GM12878 (cell line): ENCODE data around the gene CERK. TPM values are rescaled to one million over a fixed set of nuclear protein-coding genes. Genes with fewer than 3 reads are reported as not detected.

Experiments used
- ATAC-seq: fragments of 200-7000 bp; cut with Tn5 transposase; 3 replicates; pipeline ENCODE4 v1.9.1; 2020; ENCODE audit warnings: mild to moderate bottlenecking, moderate library complexity
- BruUV-seq: library from RNA; stranded (reverse); fragments of 400-500 nt; replicated peaks from 2 replicates; lab custom pipeline; 2021; lab: Mats Ljungman, UMichigan
- CTCF ChIA-PET: fragments of 300-600 bp; sonication (Branson Sonifier 250); formaldehyde crosslinking; extraction: SDS; loops from one replicate; lab custom pipeline; 2021; ENCODE audit warnings: inconsistent platforms; lab: Yijun Ruan, JAX
- POLR2A ChIA-PET: fragments of 350-600 bp; formaldehyde crosslinking; extraction: SDS; loops from one replicate; lab custom pipeline; 2021; ENCODE audit warnings: inconsistent platforms; lab: Charles Lee
- RAD21 ChIA-PET: fragments of 300-600 bp; sonication (Branson Sonifier 250); formaldehyde crosslinking; loops from one replicate; lab custom pipeline; 2023; ENCODE audit warnings: antibody characterized with exemption; ENCODE audit not compliant: unreplicated experiment; lab: Charles Lee
- SMC1A ChIA-PET: fragments of 300-600 bp; sonication (Branson Sonifier 250); formaldehyde crosslinking; loops from one replicate; lab custom pipeline; 2023; ENCODE audit not compliant: unreplicated experiment, uncharacterized antibody; lab: Charles Lee
- DNase-seq: peaks from one replicate; pipeline ENCODE4 v3.0.0-alpha.2; 2011; ENCODE audit warnings: low read depth, low spot score
- FAIRE-seq: peaks from 3 replicates; lab custom pipeline; 2011; peaks lifted over from hg19 to GRCh38; lab: Jason Lieb, UNC
- H2AFZ ChIP-seq: 2 replicates; pipeline ENCODE4 v1.6.0; 2011; ENCODE audit warnings: low read depth, low read length, control low read depth; ENCODE audit not compliant: control insufficient read depth
- H3K27ac ChIP-seq: 2 replicates; pipeline ENCODE4 v1.5.1; 2011; ENCODE audit warnings: control low read depth; ENCODE audit not compliant: control insufficient read depth, insufficient read depth
- H3K27me3 ChIP-seq, 2 experiments: replicated peaks in 1 of 2; 2 replicates each; pipeline versions ENCODE4 v1.6.0 to v1.6.1; 2011; ENCODE audit warnings: low read length in 1 of 2; ENCODE audit not compliant: control insufficient read depth in 2 of 2, insufficient read depth in 2 of 2
- H3K36me3 ChIP-seq, 2 experiments: 2 replicates each; pipeline ENCODE4 v1.5.1; 2011; ENCODE audit warnings: low read length in 1 of 2; ENCODE audit not compliant: control insufficient read depth in 2 of 2, insufficient read depth in 2 of 2
- H3K4me1 ChIP-seq: 2 replicates; pipeline ENCODE4 v1.6.1; 2011; ENCODE audit warnings: mild to moderate bottlenecking, low read length, moderate library complexity, mixed read lengths; ENCODE audit not compliant: control insufficient read depth, insufficient read depth
- H3K4me2 ChIP-seq: 2 replicates; pipeline ENCODE4 v1.6.0; 2011; ENCODE audit warnings: control low read depth; ENCODE audit not compliant: control insufficient read depth, insufficient read depth
- H3K4me3 ChIP-seq: fragments of 200-600 bp; sonication (generic); 2 replicates; pipeline ENCODE4 v1.5.1; 2016
- H3K79me2 ChIP-seq: 2 replicates; pipeline ENCODE4 v1.6.0; 2011; ENCODE audit warnings: low read length; ENCODE audit not compliant: control insufficient read depth, insufficient read depth
- H3K9ac ChIP-seq: 2 replicates; pipeline ENCODE4 v1.8.0; 2011; ENCODE audit warnings: low read length, control low read depth, mixed read lengths; ENCODE audit not compliant: control insufficient read depth, insufficient read depth
- H3K9me3 ChIP-seq: replicated peaks from 3 replicates; pipeline ENCODE4 v1.5.1; 2011; ENCODE audit warnings: mild to moderate bottlenecking, low read length; ENCODE audit not compliant: control insufficient read depth, insufficient read depth
- H4K20me1 ChIP-seq: 2 replicates; pipeline ENCODE4 v1.6.0; 2011; ENCODE audit not compliant: control insufficient read depth, insufficient read depth
- CHD2 ChIP-seq: IDR thresholded peaks from 2 replicates; pipeline ENCODE4 v1.6.1; 2011; ENCODE audit warnings: low read depth, low read length, improper control_type of control experiment, borderline replicate concordance
- HCFC1 ChIP-seq: fragments of 150-350 bp; IDR thresholded peaks from 2 replicates; pipeline ENCODE4 v1.6.1; 2014; ENCODE audit warnings: low read length
- KDM1A ChIP-seq: fragments of 200-600 bp; sonication (generic); IDR thresholded peaks from 2 replicates; pipeline ENCODE4 v1.6.1; 2016; ENCODE audit warnings: borderline replicate concordance
- MEF2B ChIP-seq: fragments of 450-650 bp; IDR thresholded peaks from 2 replicates; pipeline ENCODE4 v1.6.1; 2018; ENCODE audit warnings: mild to moderate bottlenecking, moderate library complexity; ENCODE audit not compliant: partially characterized antibody, poor library complexity, severe bottlenecking
- RBBP5 ChIP-seq: fragments of 200-600 bp; sonication (generic); conservative IDR thresholded peaks from 2 replicates; pipeline ENCODE4 v1.6.1; 2016
- SRF ChIP-seq, 2 experiments: IDR thresholded peaks; 2 replicates each; pipeline ENCODE4 v1.6.1; 2011; ENCODE audit warnings: low read depth in 2 of 2, low read length in 2 of 2, mild to moderate bottlenecking in 1 of 2, moderate library complexity in 1 of 2
- TARDBP ChIP-seq: IDR thresholded peaks from 2 replicates; pipeline ENCODE4 v1.6.1; 2016; ENCODE audit warnings: borderline replicate concordance
- TCF12 ChIP-seq: IDR thresholded peaks from 2 replicates; pipeline ENCODE4 v1.6.1; 2011; ENCODE audit warnings: low read depth, mild to moderate bottlenecking, low read length
- WGBS: methylation state at CpG from one replicate; pipeline ENCODE4 v1.1.6; 2016; ENCODE audit warnings: low lambda C conversion rate; ENCODE audit not compliant: insufficient replicate concordance, insufficient coverage; ENCODE audit errors: missing lambda C conversion rate; 5-methylcytosine and 5-hydroxymethylcytosine counted together
- in situ Hi-C: fragments of 300-500 bp; cut with MboI; formaldehyde crosslinking; loops from 9 replicates; pipeline ENCODE4 v1.14.3; 2018; ENCODE audit warnings: mixed read lengths
- intact Hi-C: fragments of 100-400 bp; cut with micrococcal nuclease; formaldehyde crosslinking; loops from one replicate; pipeline ENCODE4 v1.14.2; 2022; ENCODE audit not compliant: unreplicated experiment
- polyA plus RNA-seq, 11 experiments: library from polyadenylated mRNA; depleted of rRNA in 4 of 11; unstranded in 6 of 11; stranded (reverse) in 5 of 11; fragments of >200 nt; fragmentation: Nextera tagmentation in 4 of 11; fragmentation: Illumina TruSeq in 1 of 11; extraction: Ambion mirVana in 4 of 11; extraction: Trizol in 1 of 11; gene quantifications; 1 replicate in 1 of 11; 2 replicates in 10 of 11; pipeline versions ENCODE4 v1.2.1 to v1.2.3, GENCODE V29; 2011 to 2016; ENCODE audit warnings: inconsistent platforms in 2 of 11, missing spikeins in 2 of 11, low read depth in 1 of 11
- total RNA-seq, 4 experiments: library from RNA; depleted of rRNA in 3 of 4; stranded (reverse); fragments of >200 nt in 3 of 4; fragmentation: Illumina TruSeq in 1 of 4; extraction: Trizol in 1 of 4; gene quantifications; 2 replicates each; pipeline versions ENCODE4 v1.2.1 to v1.2.3, GENCODE V29; 2013 to 2021
- TF ChIP-seq, protein P1 (sequence below): fragments of 450-650 bp; IDR thresholded peaks from 2 replicates; pipeline ENCODE4 v1.6.1; 2017; ENCODE audit warnings: mild to moderate bottlenecking, low read depth, inconsistent platforms; ENCODE audit not compliant: poor library complexity, severe bottlenecking
- TF ChIP-seq, protein P2 (sequence below): fragments of 150-350 bp; IDR thresholded peaks from 2 replicates; pipeline ENCODE4 v1.6.1; 2016; ENCODE audit warnings: low read depth, low read length
- TF ChIP-seq, protein P3 (sequence below): IDR thresholded peaks from 2 replicates; pipeline ENCODE4 v1.6.1; 2012; ENCODE audit warnings: low read depth, low read length, improper control_type of control experiment
- TF ChIP-seq, protein P4 (sequence below): fragments of 450-650 bp; IDR thresholded peaks from 2 replicates; pipeline ENCODE4 v1.6.1; 2018; ENCODE audit warnings: borderline replicate concordance, mild to moderate bottlenecking; ENCODE audit not compliant: partially characterized antibody

CERK gene
- total and polyA plus RNA-seq, 10 of the 15 experiments (the other 5 are each of a cell fraction or from before 2014, with no cell fraction given): 4.0 to 41.1 (median 30.2) TPM

DNA sequence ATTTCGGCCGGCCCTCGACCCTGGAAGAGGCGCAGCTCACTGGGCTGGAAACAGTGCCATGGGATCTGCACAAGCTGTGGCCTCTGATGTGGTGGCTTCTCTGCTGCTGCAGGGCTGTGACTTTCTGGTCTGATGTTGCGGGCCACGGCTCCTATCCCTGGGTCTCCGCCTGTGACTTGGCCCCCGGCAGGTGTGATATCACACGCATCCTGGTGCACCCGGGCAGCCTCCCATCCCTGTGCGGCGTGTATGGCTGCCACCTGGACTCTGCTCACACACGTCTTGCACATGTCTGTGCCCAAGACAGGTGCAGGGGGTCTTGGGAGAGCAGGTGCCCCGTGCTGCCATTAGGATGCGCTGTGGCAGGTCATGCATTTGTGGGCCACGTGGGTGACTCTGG is 86.7 kb downstream of the CERK start:
- ATAC-seq (no peak), DNase-seq (no peak), FAIRE-seq (no peak)
- H3K36me3 ChIP-seq: peaks cover 0 to 2% of the 10 kb centered on the region in 2 experiments; a peak in 1 of 4 replicates
- in situ Hi-C loops (no loop called here), intact Hi-C loops (no loop called here)
- H3K9ac ChIP-seq: no peak overlapping the region
- no peaks in the 10 kb centered on the region for H3K79me2 ChIP-seq
- ChIA-PET CTCF (no interaction called here), POLR2A (no interaction called here), SMC1A (no interaction called here), RAD21 (no interaction called here)
- H3K27ac ChIP-seq: no peak overlapping the region
- TF ChIP-seq CHD2 (no peak), TCF12 (no peak), MEF2B (no peak), RBBP5 (no peak), TARDBP (no peak), HCFC1 (no peak), KDM1A (no peak), SRF (IDR thresholded peaks at IDR 0.05; ENCODE audit: low read depth in 2 of 2, low read length in 2 of 2) (no peak)
- TF ChIP-seq, protein P1, sequence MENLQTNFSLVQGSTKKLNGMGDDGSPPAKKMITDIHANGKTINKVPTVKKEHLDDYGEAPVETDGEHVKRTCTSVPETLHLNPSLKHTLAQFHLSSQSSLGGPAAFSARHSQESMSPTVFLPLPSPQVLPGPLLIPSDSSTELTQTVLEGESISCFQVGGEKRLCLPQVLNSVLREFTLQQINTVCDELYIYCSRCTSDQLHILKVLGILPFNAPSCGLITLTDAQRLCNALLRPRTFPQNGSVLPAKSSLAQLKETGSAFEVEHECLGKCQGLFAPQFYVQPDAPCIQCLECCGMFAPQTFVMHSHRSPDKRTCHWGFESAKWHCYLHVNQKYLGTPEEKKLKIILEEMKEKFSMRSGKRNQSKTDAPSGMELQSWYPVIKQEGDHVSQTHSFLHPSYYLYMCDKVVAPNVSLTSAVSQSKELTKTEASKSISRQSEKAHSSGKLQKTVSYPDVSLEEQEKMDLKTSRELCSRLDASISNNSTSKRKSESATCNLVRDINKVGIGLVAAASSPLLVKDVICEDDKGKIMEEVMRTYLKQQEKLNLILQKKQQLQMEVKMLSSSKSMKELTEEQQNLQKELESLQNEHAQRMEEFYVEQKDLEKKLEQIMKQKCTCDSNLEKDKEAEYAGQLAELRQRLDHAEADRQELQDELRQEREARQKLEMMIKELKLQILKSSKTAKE: no peak
- TF ChIP-seq, protein P2, sequence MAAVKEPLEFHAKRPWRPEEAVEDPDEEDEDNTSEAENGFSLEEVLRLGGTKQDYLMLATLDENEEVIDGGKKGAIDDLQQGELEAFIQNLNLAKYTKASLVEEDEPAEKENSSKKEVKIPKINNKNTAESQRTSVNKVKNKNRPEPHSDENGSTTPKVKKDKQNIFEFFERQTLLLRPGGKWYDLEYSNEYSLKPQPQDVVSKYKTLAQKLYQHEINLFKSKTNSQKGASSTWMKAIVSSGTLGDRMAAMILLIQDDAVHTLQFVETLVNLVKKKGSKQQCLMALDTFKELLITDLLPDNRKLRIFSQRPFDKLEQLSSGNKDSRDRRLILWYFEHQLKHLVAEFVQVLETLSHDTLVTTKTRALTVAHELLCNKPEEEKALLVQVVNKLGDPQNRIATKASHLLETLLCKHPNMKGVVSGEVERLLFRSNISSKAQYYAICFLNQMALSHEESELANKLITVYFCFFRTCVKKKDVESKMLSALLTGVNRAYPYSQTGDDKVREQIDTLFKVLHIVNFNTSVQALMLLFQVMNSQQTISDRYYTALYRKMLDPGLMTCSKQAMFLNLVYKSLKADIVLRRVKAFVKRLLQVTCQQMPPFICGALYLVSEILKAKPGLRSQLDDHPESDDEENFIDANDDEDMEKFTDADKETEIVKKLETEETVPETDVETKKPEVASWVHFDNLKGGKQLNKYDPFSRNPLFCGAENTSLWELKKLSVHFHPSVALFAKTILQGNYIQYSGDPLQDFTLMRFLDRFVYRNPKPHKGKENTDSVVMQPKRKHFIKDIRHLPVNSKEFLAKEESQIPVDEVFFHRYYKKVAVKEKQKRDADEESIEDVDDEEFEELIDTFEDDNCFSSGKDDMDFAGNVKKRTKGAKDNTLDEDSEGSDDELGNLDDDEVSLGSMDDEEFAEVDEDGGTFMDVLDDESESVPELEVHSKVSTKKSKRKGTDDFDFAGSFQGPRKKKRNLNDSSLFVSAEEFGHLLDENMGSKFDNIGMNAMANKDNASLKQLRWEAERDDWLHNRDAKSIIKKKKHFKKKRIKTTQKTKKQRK: no peak
- TF ChIP-seq, protein P3, sequence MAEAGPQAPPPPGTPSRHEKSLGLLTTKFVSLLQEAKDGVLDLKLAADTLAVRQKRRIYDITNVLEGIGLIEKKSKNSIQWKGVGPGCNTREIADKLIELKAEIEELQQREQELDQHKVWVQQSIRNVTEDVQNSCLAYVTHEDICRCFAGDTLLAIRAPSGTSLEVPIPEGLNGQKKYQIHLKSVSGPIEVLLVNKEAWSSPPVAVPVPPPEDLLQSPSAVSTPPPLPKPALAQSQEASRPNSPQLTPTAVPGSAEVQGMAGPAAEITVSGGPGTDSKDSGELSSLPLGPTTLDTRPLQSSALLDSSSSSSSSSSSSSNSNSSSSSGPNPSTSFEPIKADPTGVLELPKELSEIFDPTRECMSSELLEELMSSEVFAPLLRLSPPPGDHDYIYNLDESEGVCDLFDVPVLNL: no peak
- TF ChIP-seq, protein P4, sequence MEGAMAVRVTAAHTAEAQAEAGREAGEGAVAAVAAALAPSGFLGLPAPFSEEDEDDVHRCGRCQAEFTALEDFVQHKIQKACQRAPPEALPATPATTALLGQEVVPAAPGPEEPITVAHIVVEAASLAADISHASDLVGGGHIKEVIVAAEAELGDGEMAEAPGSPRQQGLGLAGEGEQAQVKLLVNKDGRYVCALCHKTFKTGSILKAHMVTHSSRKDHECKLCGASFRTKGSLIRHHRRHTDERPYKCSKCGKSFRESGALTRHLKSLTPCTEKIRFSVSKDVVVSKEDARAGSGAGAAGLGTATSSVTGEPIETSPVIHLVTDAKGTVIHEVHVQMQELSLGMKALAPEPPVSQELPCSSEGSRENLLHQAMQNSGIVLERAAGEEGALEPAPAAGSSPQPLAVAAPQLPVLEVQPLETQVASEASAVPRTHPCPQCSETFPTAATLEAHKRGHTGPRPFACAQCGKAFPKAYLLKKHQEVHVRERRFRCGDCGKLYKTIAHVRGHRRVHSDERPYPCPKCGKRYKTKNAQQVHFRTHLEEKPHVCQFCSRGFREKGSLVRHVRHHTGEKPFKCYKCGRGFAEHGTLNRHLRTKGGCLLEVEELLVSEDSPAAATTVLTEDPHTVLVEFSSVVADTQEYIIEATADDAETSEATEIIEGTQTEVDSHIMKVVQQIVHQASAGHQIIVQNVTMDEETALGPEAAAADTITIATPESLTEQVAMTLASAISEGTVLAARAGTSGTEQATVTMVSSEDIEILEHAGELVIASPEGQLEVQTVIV: no peak
- no TSS peak for BruUV-seq
- peaks cover 7% of the 10 kb centered on the region for H3K4me1 ChIP-seq
- no peaks in the 10 kb centered on the region for H4K20me1 ChIP-seq
- H3K9me3 ChIP-seq: no peaks in the 10 kb centered on the region
- H3K4me2 ChIP-seq: no peak overlapping the region
- H2AFZ ChIP-seq: no peak overlapping the region
- WGBS: 76% methylated on average over 14 of the region's 16 CpGs
- H3K4me3 ChIP-seq: no peak overlapping the region
- no peaks in the 10 kb centered on the region for H3K27me3 ChIP-seq
